HepG2 (cell line): ENCODE measurements around the gene BCAT1. TPM values are rescaled to one million over a fixed set of nuclear protein-coding genes. Genes with fewer than 3 reads are reported as not detected.

Experiments used
- ATAC-seq: fragments of 200-7000 bp; cut with Tn5 transposase; 3 replicates; pipeline ENCODE4 v1.9.1; 2020; ENCODE audit warnings: mild to moderate bottlenecking, moderate library complexity
- BruUV-seq: library from RNA; stranded (reverse); fragments of 400-500 nt; replicated peaks from 2 replicates; lab custom pipeline; 2021; lab: Mats Ljungman, UMichigan
- CTCF ChIA-PET: fragments of 300-600 bp; formaldehyde crosslinking; extraction: SDS; loops from one replicate; lab custom pipeline; 2021; ENCODE audit warnings: low total read pairs, inconsistent platforms, low intra/inter-chr PET ratio; lab: Yijun Ruan, JAX
- POLR2A ChIA-PET: fragments of 350-600 bp; sonication (Branson Sonifier 250); formaldehyde crosslinking; loops from one replicate; lab custom pipeline; 2020; ENCODE audit warnings: antibody characterized with exemption, inconsistent platforms; lab: Yijun Ruan, JAX
- DNase-seq: peaks from one replicate; pipeline ENCODE4 v3.0.0-alpha.2; 2015; ENCODE audit warnings: low spot score
- FAIRE-seq: peaks from 3 replicates; lab custom pipeline; 2011; peaks lifted over from hg19 to GRCh38; lab: Jason Lieb, UNC
- H2AFZ ChIP-seq: one replicate; pipeline ENCODE4 v1.6.1; 2011; ENCODE audit warnings: low read length, inconsistent platforms
- H3K27ac ChIP-seq: fragments of 300-600 bp; 3 replicates; pipeline ENCODE4 v1.8.0; 2011; ENCODE audit warnings: mixed run types, mild to moderate bottlenecking, mixed read lengths, low read length, inconsistent platforms; ENCODE audit not compliant: insufficient read depth; ENCODE audit errors: extremely low read length
- H3K27me3 ChIP-seq, 2 experiments: fragments of 200-600 bp in 1 of 2; 2 replicates in 1 of 2; 3 replicates in 1 of 2; pipeline versions ENCODE4 v1.6.0 to v1.8.0; 2011; ENCODE audit warnings: low read length in 2 of 2, mild to moderate bottlenecking in 2 of 2, moderate library complexity in 2 of 2, inconsistent platforms in 1 of 2; ENCODE audit not compliant: insufficient read depth in 2 of 2, control insufficient read depth in 1 of 2
- H3K36me3 ChIP-seq, 2 experiments: fragments of 200-600 bp in 1 of 2; replicated peaks in 1 of 2; 2 replicates in 1 of 2; 3 replicates in 1 of 2; pipeline versions ENCODE4 v1.5.1 to v1.8.0; 2011; ENCODE audit warnings: low read length in 2 of 2, inconsistent platforms in 1 of 2; ENCODE audit not compliant: insufficient read depth in 2 of 2, control insufficient read depth in 1 of 2
- H3K4me1 ChIP-seq: 2 replicates; pipeline ENCODE4 v1.5.1; 2012; ENCODE audit warnings: low read length, inconsistent platforms; ENCODE audit not compliant: insufficient read depth
- H3K4me2 ChIP-seq: 2 replicates; pipeline ENCODE4 v1.6.0; 2011; ENCODE audit warnings: low read depth, low read length, inconsistent platforms
- H3K4me3 ChIP-seq, 3 experiments: fragments of 200-600 bp in 1 of 3; sonication (generic), shearing (Covaris generic) in 1 of 3; replicated peaks in 1 of 3; 2 replicates each; pipeline ENCODE4 v1.5.1; 2011 to 2016; ENCODE audit warnings: low read length in 3 of 3, inconsistent platforms in 2 of 3, low read depth in 2 of 3, mild to moderate bottlenecking in 2 of 3, control low read depth in 1 of 3, mixed read lengths in 1 of 3; ENCODE audit not compliant: insufficient read depth in 1 of 3
- H3K79me2 ChIP-seq: one replicate; pipeline ENCODE4 v1.6.1; 2011; ENCODE audit warnings: low read length, inconsistent platforms; ENCODE audit not compliant: insufficient read depth
- H3K9ac ChIP-seq: 2 replicates; pipeline ENCODE4 v1.6.0; 2011; ENCODE audit warnings: mild to moderate bottlenecking, low read depth, low read length, inconsistent platforms; ENCODE audit not compliant: insufficient read depth
- H3K9me3 ChIP-seq: 2 replicates; pipeline ENCODE4 v1.5.1; 2012; ENCODE audit warnings: mild to moderate bottlenecking, low read length
- H4K20me1 ChIP-seq: 2 replicates; pipeline ENCODE4 v1.6.0; 2011; ENCODE audit warnings: inconsistent platforms, mild to moderate bottlenecking, low read length, moderate library complexity; ENCODE audit not compliant: insufficient read depth
- FOXA1 ChIP-seq, 2 experiments: fragments of 450-650 bp in 1 of 2; sonication (generic) in 1 of 2; formaldehyde crosslinking in 1 of 2; IDR thresholded peaks; 2 replicates each; pipeline versions ENCODE4 v1.4.0 to v1.6.1; 2016 to 2020; ENCODE audit warnings: missing genetic modification reagents in 1 of 2
- FOXK2 ChIP-seq: fragments of 450-650 bp; IDR thresholded peaks from 2 replicates; pipeline ENCODE4 v1.6.1; 2016
- HNRNPUL1 ChIP-seq: fragments of 200-400 bp; formaldehyde crosslinking; IDR thresholded peaks from 2 replicates; pipeline ENCODE4 v1.6.1; 2017; ENCODE audit warnings: low read depth, mild to moderate bottlenecking, low read length, moderate library complexity
- MBNL3 ChIP-seq: fragments of 250-450 bp; sonication (Bioruptor Pico); conservative IDR thresholded peaks from 2 replicates; pipeline ENCODE4 v1.8.0; 2022; ENCODE audit warnings: mild to moderate bottlenecking, inconsistent platforms
- PHB2 ChIP-seq: fragments of 450-650 bp; IDR thresholded peaks from 2 replicates; pipeline ENCODE4 v1.6.1; 2018; ENCODE audit not compliant: partially characterized antibody
- PTBP1 ChIP-seq: fragments of 200-400 bp; formaldehyde crosslinking; IDR thresholded peaks from 2 replicates; pipeline ENCODE4 v1.6.1; 2018; ENCODE audit warnings: low read length, low read depth; ENCODE audit not compliant: poor library complexity, severe bottlenecking
- XBP1 ChIP-seq: sonication (generic); formaldehyde crosslinking; IDR thresholded peaks from 2 replicates; pipeline ENCODE4 v1.5.0; 2020; ENCODE audit warnings: missing genetic modification reagents
- YEATS2 ChIP-seq: sonication (generic); formaldehyde crosslinking; IDR thresholded peaks from 2 replicates; pipeline ENCODE4 v1.4.0; 2020; ENCODE audit warnings: missing genetic modification reagents, borderline replicate concordance
- ZNF180 ChIP-seq: sonication (generic); formaldehyde crosslinking; IDR thresholded peaks from 2 replicates; pipeline ENCODE4 v1.4.0; 2020; ENCODE audit warnings: low read depth, missing genetic modification reagents, borderline replicate concordance
- ZNF235 ChIP-seq: sonication (generic); formaldehyde crosslinking; IDR thresholded peaks from 2 replicates; pipeline ENCODE4 v1.8.1; 2023; ENCODE audit warnings: mild to moderate bottlenecking, missing genetic modification reagents, borderline replicate concordance
- ZNF746 ChIP-seq: sonication (generic); formaldehyde crosslinking; IDR thresholded peaks from 2 replicates; pipeline ENCODE4 v1.8.0; 2022; ENCODE audit warnings: mild to moderate bottlenecking, missing genetic modification reagents
- WGBS: methylation state at CpG from one replicate; pipeline ENCODE4 v1.1.6; 2017; ENCODE audit warnings: low lambda C conversion rate; 5-methylcytosine and 5-hydroxymethylcytosine counted together
- in situ Hi-C: cut with HindIII; loops from 2 replicates; pipeline ENCODE4 v1.10.0; 2017; ENCODE audit warnings: low pct_unique_long_range_greater_than_20kb; ENCODE audit not compliant: extremely low pct_ligation_motif_present
- intact Hi-C: fragments of 100-400 bp; cut with micrococcal nuclease; formaldehyde crosslinking; loops from one replicate; pipeline ENCODE4 v1.10.0; 2022; ENCODE audit not compliant: unreplicated experiment
- polyA plus RNA-seq, 8 experiments: library from polyadenylated mRNA; depleted of rRNA in 3 of 8; stranded (reverse) in 7 of 8; unstranded in 1 of 8; fragments of >200 nt; fragmentation: Illumina TruSeq in 4 of 8; extraction: Trizol in 4 of 8; gene quantifications; 2 replicates each; pipeline versions ENCODE4 v1.2.1 to v1.2.3, GENCODE V29; 2011 to 2016; ENCODE audit warnings: low read depth in 4 of 8, missing spikeins in 1 of 8, mixed read lengths in 1 of 8; ENCODE audit not compliant: insufficient read depth in 1 of 8
- total RNA-seq, 5 experiments: library from RNA; depleted of rRNA; stranded (reverse); fragments of >200 nt; fragmentation: Illumina TruSeq; extraction: Trizol; gene quantifications; 2 replicates each; pipeline ENCODE4 v1.2.3, GENCODE V29; 2016; ENCODE audit warnings: low read depth in 1 of 5
- TF ChIP-seq, protein P1 (sequence below): sonication (generic); formaldehyde crosslinking; IDR thresholded peaks from 2 replicates; pipeline ENCODE4 v1.5.1; 2020; ENCODE audit warnings: missing genetic modification reagents, mild to moderate bottlenecking, borderline replicate concordance
- TF ChIP-seq, protein P2 (sequence below): sonication (generic); formaldehyde crosslinking; IDR thresholded peaks from 2 replicates; pipeline ENCODE4 v1.4.0; 2020; ENCODE audit warnings: missing genetic modification reagents, borderline replicate concordance
- TF ChIP-seq, protein P3 (sequence below), 2 experiments: sonication (generic) in 1 of 2; formaldehyde crosslinking in 1 of 2; IDR thresholded peaks; 2 replicates each; pipeline versions ENCODE4 v1.4.0 to v1.6.1; 2016 to 2020; ENCODE audit warnings: borderline replicate concordance in 1 of 2, low read depth in 1 of 2, mild to moderate bottlenecking in 1 of 2, missing genetic modification reagents in 1 of 2

Gene BCAT1
- total and polyA plus RNA-seq, 2 of the 13 experiments (the other 11 are each of a cell fraction or from before 2014, with no cell fraction given), result 8.0 to 75.5 TPM

DNA sequence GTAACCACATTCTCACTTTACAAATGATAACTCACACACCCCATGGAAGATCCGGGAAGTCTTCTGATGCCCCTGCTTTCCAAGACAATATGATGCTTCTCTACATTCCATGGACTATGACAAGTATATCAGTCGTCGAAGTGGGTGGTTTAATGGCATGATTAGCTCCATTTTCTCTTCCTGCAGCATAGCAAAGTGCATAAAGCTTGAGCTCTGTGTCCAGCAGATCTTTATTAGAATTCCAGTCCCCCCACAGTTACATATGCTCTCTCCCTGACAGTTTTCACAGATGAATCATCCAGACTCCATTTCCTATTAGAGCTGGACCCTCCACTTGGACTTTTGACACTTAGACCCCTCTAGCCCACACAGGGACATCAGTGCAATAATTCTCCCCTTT is 174.9 kb downstream of the BCAT1 start:
- Histone ChIP-seq H3K9ac (no peak overlapping the region), H3K4me3 (no peak overlapping the region), H3K4me1 (peaks cover 10% of the 10 kb centered on the region), H3K9me3 (no peaks in the 10 kb centered on the region), H3K4me2 (no peak overlapping the region), H3K79me2 (no peaks in the 10 kb centered on the region), H3K27ac (no peak overlapping the region), H4K20me1 (no peaks in the 10 kb centered on the region), H3K27me3 (no peaks in the 10 kb centered on the region), H2AFZ (no peak overlapping the region), H3K36me3 (no peaks in the 10 kb centered on the region)
- CTCF ChIA-PET, result no interaction called here
- FAIRE-seq (no peak), ATAC-seq (no peak), DNase-seq (no peak)
- intact Hi-C loops, result no loop called here
- no TSS peak for BruUV-seq
- WGBS, result 96% methylated on average over 3 of the region's 3 CpGs
- in situ Hi-C loops, result loop anchor here (10.0 kb wide), 1 partner anchor 179 kb away; no protein-coding TSS in a partner anchor
- POLR2A ChIA-PET, result interaction anchor here (1.1 kb wide), 1 partner anchor 19 kb away, joined by 3 read pairs; no protein-coding TSS in a partner anchor
- TF ChIP-seq XBP1 (CRISPR knock-in tag), result no peak
- TF ChIP-seq PHB2, result no peak
- TF ChIP-seq, protein P1, sequence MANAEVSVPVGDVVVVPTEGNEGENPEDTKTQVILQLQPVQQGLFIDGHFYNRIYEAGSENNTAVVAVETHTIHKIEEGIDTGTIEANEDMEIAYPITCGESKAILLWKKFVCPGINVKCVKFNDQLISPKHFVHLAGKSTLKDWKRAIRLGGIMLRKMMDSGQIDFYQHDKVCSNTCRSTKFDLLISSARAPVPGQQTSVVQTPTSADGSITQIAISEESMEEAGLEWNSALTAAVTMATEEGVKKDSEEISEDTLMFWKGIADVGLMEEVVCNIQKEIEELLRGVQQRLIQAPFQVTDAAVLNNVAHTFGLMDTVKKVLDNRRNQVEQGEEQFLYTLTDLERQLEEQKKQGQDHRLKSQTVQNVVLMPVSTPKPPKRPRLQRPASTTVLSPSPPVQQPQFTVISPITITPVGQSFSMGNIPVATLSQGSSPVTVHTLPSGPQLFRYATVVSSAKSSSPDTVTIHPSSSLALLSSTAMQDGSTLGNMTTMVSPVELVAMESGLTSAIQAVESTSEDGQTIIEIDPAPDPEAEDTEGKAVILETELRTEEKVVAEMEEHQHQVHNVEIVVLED (CRISPR knock-in tag), result no peak
- no peak for TF ChIP-seq FOXA1 (IDR thresholded peaks at IDR 0.05)
- no peak for TF ChIP-seq FOXA1 (CRISPR knock-in tag; IDR thresholded peaks at IDR 0.05)
- no peak for TF ChIP-seq PTBP1
- TF ChIP-seq YEATS2 (CRISPR knock-in tag), result no peak
- TF ChIP-seq ZNF235 (CRISPR knock-in tag), result no peak
- TF ChIP-seq MBNL3 (CRISPR knock-in tag), result no peak
- TF ChIP-seq, protein P2, sequence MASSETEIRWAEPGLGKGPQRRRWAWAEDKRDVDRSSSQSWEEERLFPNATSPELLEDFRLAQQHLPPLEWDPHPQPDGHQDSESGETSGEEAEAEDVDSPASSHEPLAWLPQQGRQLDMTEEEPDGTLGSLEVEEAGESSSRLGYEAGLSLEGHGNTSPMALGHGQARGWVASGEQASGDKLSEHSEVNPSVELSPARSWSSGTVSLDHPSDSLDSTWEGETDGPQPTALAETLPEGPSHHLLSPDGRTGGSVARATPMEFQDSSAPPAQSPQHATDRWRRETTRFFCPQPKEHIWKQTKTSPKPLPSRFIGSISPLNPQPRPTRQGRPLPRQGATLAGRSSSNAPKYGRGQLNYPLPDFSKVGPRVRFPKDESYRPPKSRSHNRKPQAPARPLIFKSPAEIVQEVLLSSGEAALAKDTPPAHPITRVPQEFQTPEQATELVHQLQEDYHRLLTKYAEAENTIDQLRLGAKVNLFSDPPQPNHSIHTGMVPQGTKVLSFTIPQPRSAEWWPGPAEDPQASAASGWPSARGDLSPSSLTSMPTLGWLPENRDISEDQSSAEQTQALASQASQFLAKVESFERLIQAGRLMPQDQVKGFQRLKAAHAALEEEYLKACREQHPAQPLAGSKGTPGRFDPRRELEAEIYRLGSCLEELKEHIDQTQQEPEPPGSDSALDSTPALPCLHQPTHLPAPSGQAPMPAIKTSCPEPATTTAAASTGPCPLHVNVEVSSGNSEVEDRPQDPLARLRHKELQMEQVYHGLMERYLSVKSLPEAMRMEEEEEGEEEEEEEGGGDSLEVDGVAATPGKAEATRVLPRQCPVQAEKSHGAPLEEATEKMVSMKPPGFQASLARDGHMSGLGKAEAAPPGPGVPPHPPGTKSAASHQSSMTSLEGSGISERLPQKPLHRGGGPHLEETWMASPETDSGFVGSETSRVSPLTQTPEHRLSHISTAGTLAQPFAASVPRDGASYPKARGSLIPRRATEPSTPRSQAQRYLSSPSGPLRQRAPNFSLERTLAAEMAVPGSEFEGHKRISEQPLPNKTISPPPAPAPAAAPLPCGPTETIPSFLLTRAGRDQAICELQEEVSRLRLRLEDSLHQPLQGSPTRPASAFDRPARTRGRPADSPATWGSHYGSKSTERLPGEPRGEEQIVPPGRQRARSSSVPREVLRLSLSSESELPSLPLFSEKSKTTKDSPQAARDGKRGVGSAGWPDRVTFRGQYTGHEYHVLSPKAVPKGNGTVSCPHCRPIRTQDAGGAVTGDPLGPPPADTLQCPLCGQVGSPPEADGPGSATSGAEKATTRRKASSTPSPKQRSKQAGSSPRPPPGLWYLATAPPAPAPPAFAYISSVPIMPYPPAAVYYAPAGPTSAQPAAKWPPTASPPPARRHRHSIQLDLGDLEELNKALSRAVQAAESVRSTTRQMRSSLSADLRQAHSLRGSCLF (CRISPR knock-in tag), result no peak
- no peak for TF ChIP-seq HNRNPUL1
- TF ChIP-seq FOXK2, result no peak
- TF ChIP-seq, protein P3, sequence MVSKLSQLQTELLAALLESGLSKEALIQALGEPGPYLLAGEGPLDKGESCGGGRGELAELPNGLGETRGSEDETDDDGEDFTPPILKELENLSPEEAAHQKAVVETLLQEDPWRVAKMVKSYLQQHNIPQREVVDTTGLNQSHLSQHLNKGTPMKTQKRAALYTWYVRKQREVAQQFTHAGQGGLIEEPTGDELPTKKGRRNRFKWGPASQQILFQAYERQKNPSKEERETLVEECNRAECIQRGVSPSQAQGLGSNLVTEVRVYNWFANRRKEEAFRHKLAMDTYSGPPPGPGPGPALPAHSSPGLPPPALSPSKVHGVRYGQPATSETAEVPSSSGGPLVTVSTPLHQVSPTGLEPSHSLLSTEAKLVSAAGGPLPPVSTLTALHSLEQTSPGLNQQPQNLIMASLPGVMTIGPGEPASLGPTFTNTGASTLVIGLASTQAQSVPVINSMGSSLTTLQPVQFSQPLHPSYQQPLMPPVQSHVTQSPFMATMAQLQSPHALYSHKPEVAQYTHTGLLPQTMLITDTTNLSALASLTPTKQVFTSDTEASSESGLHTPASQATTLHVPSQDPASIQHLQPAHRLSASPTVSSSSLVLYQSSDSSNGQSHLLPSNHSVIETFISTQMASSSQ (IDR thresholded peaks at IDR 0.05; ENCODE audit: low read depth), result no peak
- TF ChIP-seq, protein P3 (CRISPR knock-in tag; IDR thresholded peaks at IDR 0.05; ENCODE audit: borderline replicate concordance), result no peak
- no peak for TF ChIP-seq ZNF746 (CRISPR knock-in tag)
- TF ChIP-seq ZNF180 (CRISPR knock-in tag), result no peak
